Measurements from ENCODE around the gene SRD5A1.
A peak's percentile ranks its signal among the peaks of the same experiment; 100 is the strongest.

Gene SRD5A1

DNA sequence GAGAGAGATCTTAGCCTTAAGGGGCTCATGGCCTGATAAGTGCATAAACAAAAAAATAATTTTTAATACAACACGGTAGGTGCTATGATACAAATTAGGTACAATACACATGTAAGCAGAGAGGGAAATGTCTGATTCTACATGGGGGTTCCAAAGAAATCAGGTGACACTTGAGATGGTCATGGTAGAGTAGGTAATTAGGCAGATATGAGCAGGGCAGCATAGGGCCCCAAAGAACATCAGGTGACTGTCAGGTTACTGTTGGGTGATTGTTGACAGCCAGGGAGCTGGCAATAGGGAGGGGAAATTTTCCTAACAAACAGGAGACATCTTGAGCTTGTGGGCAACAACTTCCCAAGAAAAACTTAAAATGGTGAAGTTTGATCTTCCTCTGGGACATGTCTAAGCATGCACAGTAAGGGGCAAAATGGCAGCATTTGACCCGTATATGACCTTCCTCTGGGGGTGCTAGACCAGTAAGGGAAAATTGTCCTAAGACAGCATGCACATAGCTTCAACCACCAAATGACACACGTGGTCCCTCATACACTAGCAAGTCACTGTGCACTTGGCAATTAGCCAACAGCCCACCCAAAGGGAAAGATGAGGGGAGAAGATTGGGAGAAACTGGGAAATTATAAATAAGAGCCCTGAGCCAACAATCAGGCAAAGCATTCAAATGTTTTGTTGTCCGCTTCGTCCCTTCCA lies 42.7 kb downstream of the SRD5A1 start:
- Mint-ChIP-seq H3K4me3 (no peak overlapping the region), H3K27ac (no peak overlapping the region), H3K36me3 (ENCODE audit: low read depth) (peaks cover 4% of the 10 kb centered on the region), H3K4me1 (no peaks in the 10 kb centered on the region), H3K27me3 (peaks cover 1% of the 10 kb centered on the region), H3K9me3 (no peaks in the 10 kb centered on the region)
- DNase-seq (no peak), ATAC-seq (no peak)

DNA sequence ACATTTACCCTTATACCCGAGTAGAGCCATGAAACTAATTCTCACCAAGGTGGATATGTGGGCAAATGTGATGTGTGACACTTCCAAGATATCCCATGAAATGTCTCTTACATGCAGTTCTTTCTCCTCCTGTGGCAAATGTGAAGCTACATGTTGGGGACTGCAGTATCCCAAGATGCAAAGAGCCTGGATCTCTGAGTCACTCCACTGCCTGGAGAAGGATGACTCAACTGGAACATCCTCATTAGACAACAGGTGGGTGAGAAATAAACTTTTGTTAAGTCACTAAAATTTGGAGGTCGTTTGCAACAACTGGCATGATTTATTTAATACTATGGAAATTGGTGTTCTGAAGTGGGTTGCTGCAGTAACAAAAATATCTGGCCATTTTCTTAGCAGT lies 43.5 kb downstream of the SRD5A1 start:
- Mint-ChIP-seq H3K4me3 (no peak overlapping the region), H3K27me3 (peaks cover 4% of the 10 kb centered on the region), H3K27ac (no peak overlapping the region), H3K4me1 (no peaks in the 10 kb centered on the region), H3K9me3 (no peaks in the 10 kb centered on the region), H3K36me3 (ENCODE audit: low read depth) (no peaks in the 10 kb centered on the region)
- no peak for DNase-seq
- no peak for ATAC-seq

DNA sequence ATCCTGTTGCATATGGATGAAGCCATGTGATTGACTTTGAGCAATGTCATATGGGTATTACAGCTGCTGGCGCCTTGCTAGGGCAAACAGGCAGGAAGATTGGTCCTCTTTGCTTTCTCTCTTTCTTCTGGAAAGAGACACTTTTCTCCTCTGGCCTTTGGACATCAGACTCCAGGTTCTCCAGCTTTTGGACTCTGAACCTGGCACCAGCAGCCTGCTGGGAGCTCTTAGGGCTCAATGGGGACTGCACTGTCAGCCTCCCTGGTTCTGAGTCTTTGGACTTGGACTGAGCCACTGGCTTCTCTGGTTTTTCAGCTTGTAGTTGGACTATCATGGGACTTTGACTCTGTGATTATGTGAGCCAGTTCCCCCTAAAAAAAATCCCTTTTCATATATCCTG lies 45.1 kb downstream of the SRD5A1 start:
- Mint-ChIP-seq H3K4me3 (no peak overlapping the region), H3K27ac (no peak overlapping the region)
- ATAC-seq = no peak

DNA sequence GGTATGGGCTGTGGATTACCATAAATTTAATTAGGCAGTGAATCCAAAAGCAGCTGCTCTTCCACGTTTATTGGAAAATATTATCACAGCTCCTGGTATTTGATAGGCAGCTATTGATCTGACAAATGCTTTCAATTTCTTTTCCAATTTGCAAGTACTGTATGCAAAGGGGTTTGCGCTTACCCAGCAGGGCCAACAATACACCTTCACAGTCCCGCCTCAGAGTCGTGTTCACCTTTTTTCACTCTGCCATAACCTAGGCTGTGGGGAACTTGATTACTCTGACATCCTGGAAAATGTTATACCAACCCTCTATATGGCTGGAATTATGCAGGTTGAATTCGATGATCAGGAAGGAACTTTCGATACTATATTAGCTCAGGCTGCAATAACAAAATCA lies 47.7 kb downstream of the SRD5A1 start:
- Mint-ChIP-seq H3K4me3 (no peak overlapping the region), H3K27ac (no peak overlapping the region), H3K4me1 (no peaks in the 10 kb centered on the region), H3K27me3 (peaks cover 24% of the 10 kb centered on the region), H3K9me3 (no peaks in the 10 kb centered on the region), H3K36me3 (ENCODE audit: low read depth) (no peaks in the 10 kb centered on the region)
- DNase-seq (no peak), ATAC-seq (no peak)

More for the DNA sequence above, 45.1 kb downstream of the SRD5A1 start:
- DNase-seq = no peak
- H3K27me3 Mint-ChIP-seq = peaks cover 6% of the 10 kb centered on the region
- no peaks in the 10 kb centered on the region for H3K36me3 Mint-ChIP-seq (ENCODE audit: low read depth)
- no peaks in the 10 kb centered on the region for H3K4me1 Mint-ChIP-seq
- no peaks in the 10 kb centered on the region for H3K9me3 Mint-ChIP-seq

DNA sequence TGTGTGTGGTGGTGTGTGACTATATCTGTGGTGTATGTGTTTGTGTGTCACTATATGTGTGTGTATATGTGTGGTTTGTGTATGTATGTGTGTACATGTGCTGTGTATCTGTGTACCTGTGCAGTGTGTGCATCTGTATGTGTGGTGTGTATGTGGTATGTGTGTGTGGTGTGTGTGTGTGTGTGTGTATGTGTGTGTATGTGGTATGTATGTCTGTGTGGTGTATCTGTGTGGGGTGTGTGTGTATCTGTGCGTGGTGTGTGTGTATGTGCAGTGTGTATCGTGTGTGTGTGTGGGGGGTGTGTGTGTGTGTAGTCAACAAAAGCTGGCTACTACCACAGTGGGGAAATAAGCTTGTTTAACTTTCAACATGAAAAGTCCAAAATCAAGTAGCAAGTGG lies 48.4 kb downstream of the SRD5A1 start:
- Mint-ChIP-seq H3K4me1 (peaks cover 2% of the 10 kb centered on the region), H3K9me3 (no peaks in the 10 kb centered on the region), H3K27me3 (peaks cover 30% of the 10 kb centered on the region), H3K4me3 (no peak overlapping the region), H3K27ac (no peak overlapping the region), H3K36me3 (ENCODE audit: low read depth) (no peaks in the 10 kb centered on the region)
- no peak for ATAC-seq
- no peak for DNase-seq

DNA sequence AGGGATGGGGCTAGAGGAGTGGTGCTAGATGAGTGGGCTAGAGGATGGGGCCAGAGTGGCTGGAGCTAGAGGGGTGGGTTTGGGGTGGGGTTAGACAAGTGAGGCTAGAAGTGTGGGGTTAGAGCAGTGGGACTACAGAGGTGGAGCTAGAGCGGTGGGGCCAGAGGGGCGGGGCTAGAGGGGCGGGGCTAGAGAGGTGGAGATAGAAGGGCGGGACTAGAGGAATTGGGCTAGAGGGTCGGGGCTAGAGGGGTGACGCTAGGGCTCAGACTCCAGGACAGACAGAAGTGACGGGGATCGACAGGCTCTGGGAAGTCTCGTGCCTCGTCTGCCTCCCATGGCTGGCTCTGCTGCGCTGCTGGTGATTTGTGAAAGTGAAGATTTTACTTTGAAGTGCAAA lies 49.0 kb downstream of the SRD5A1 start:
- Mint-ChIP-seq H3K4me3 (no peak overlapping the region), H3K9me3 (no peaks in the 10 kb centered on the region), H3K27me3 (peaks cover 34% of the 10 kb centered on the region), H3K4me1 (peaks cover 4% of the 10 kb centered on the region), H3K36me3 (ENCODE audit: low read depth) (no peaks in the 10 kb centered on the region), H3K27ac (no peak overlapping the region)
- DNase-seq = no peak
- ATAC-seq = no peak

DNA sequence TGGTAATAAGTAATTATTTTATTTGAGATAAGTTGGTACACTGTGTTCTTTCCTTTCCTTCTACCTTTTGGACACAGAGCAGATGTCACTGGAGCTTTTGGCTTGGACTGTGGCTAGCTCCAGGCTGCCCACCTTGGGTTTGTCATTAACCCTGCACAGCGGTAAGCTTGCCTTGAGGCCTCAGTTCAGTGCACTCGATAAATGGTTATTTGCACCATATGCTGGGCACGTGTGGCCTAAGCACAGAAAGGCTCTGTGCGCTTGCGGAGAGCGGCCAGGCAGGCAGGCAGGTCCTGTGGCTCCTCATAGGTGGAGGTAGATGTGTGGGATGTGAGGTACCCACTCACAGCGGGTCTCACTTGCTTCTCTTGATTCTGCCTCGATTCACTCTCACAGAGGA lies 50.0 kb downstream of the SRD5A1 start:
- H3K4me3 Mint-ChIP-seq = no peak overlapping the region
- H3K36me3 Mint-ChIP-seq (ENCODE audit: low read depth) = no peaks in the 10 kb centered on the region
- H3K9me3 Mint-ChIP-seq = peaks cover 3% of the 10 kb centered on the region
- no peak for ATAC-seq
- peaks cover 42% of the 10 kb centered on the region for H3K27me3 Mint-ChIP-seq
- no peak for DNase-seq
- peaks cover 6% of the 10 kb centered on the region for H3K4me1 Mint-ChIP-seq
- H3K27ac Mint-ChIP-seq = no peak overlapping the region

DNA sequence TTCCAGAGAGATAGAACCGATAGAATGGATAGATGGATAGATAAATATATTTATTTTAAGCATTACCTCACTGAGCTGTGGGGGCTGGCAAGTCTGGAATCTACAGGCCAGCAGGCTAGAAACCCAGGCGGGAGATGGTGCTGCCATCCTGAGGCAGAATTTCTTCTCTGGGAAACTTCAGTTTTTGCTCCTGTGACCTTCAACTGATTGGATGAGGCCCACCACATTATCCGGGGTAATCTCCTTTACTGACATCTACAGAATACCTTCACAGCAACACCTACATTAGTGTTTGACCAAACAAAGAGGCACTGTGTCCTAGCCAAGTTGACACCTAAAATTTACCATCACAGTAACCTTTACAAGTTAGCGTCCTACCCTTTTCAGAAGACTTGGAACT lies 50.8 kb downstream of the SRD5A1 start:
- DNase-seq = no peak
- ATAC-seq = no peak
- Mint-ChIP-seq H3K27me3 (peaks cover 47% of the 10 kb centered on the region), H3K9me3 (peaks cover 3% of the 10 kb centered on the region), H3K4me1 (peaks cover 6% of the 10 kb centered on the region), H3K27ac (no peak overlapping the region), H3K4me3 (no peak overlapping the region), H3K36me3 (ENCODE audit: low read depth) (no peaks in the 10 kb centered on the region)

DNA sequence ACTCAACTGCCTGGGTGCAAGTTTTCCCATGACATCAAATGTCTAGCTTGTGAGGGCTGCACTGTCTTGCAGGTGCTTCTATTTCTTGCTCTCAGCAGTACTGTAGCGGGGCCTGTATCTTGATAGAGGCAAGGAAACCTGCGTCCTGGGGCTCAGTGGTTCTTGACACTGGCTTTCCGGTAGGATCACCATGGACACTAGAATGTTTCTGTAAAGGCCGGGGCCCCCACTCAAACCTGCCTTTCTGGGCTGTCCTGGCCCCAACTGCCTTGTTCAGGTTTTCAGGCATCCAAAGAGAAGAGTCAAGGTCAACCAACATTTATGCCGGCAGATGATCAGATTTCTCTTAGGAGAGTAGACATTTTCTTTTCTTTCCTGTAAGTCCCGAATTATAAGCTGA lies 53.3 kb downstream of the SRD5A1 start:
- DNase-seq (no peak), ATAC-seq (no peak)
- Mint-ChIP-seq H3K27me3 (peaks cover 62% of the 10 kb centered on the region), H3K4me3 (no peak overlapping the region), H3K36me3 (ENCODE audit: low read depth) (no peaks in the 10 kb centered on the region), H3K9me3 (peaks cover 3% of the 10 kb centered on the region), H3K27ac (no peak overlapping the region), H3K4me1 (peaks cover 6% of the 10 kb centered on the region)

DNA sequence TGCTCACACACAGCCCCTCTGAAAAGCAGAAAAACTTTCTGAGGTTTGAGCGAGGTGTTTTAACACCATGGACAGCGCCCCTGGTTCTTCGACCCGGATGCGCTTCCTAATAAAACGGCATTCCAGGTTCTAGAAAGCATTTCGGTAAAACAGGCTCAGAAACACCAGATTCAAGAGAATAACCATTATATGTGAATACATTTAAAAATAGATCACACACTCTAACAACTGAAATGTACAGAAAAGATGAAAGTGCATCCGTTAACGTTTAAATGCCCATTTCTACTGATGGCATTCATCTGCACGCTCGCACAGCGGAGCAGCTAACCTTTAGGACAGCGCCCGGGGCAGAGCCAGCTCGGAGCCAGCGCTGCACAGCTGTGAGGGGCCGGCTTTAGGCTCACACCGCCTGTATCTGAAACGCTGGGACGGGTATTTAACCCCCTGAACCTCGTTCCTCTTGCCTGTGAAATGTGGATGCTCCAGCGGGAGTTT lies 53.7 kb downstream of the SRD5A1 start:
- Mint-ChIP-seq H3K27me3 (peaks cover 63% of the 10 kb centered on the region), H3K4me3 (no peak overlapping the region)

DNA sequence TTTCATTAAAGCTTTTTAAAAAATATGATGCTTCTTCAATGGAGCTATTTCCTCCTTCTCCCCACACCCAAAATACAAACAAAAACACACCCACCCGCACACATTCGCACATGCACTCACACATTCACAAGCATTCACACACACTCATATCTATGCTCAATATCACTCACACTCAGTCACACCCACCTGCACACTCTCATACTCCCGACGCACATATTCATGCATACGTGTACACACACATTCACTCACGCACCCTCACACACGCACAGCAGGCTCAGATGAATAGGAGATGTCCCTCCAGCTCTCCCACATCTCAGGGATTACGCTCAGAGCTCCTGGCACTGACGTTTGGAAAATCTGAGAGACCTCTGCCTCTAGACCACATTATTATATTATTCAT lies 54.3 kb downstream of the SRD5A1 start:
- Mint-ChIP-seq H3K4me3 (no peak overlapping the region), H3K9me3 (peaks cover 3% of the 10 kb centered on the region), H3K27me3 (peaks cover 66% of the 10 kb centered on the region), H3K4me1 (peaks cover 6% of the 10 kb centered on the region), H3K36me3 (ENCODE audit: low read depth) (no peaks in the 10 kb centered on the region), H3K27ac (no peak overlapping the region)
- ATAC-seq (no peak), DNase-seq (no peak)

More for the DNA sequence above, 53.7 kb downstream of the SRD5A1 start:
- peaks cover 6% of the 10 kb centered on the region for H3K4me1 Mint-ChIP-seq
- no peak overlapping the region for H3K27ac Mint-ChIP-seq
- H3K9me3 Mint-ChIP-seq = peaks cover 3% of the 10 kb centered on the region
- ATAC-seq (no peak), DNase-seq (no peak)
- H3K36me3 Mint-ChIP-seq (ENCODE audit: low read depth) = no peaks in the 10 kb centered on the region

DNA sequence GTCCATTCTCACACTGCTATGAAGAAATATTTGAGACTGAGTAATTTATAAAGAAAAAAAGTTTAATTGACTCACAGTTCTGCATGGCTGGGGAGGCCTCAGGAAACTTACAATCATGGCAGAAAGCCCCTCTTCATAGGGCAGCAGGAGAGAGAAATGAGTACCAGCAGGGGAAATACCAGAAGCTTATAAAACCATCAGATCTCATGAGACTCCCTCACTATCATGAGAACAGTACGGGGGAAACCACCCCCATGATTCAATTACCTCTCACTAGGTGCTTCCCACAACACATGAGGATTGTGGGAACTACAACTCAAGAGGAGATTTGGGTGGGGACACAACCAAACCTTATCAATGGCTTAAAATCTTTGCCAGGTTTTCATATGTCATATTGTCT lies 59.7 kb downstream of the SRD5A1 start:
- DNase-seq (no peak), ATAC-seq (peak; percentile 65)
- Mint-ChIP-seq H3K4me3 (no peak overlapping the region), H3K27me3 (peaks cover 55% of the 10 kb centered on the region), H3K27ac (no peak overlapping the region), H3K9me3 (no peaks in the 10 kb centered on the region), H3K36me3 (ENCODE audit: low read depth) (no peaks in the 10 kb centered on the region), H3K4me1 (peaks cover 4% of the 10 kb centered on the region)

DNA sequence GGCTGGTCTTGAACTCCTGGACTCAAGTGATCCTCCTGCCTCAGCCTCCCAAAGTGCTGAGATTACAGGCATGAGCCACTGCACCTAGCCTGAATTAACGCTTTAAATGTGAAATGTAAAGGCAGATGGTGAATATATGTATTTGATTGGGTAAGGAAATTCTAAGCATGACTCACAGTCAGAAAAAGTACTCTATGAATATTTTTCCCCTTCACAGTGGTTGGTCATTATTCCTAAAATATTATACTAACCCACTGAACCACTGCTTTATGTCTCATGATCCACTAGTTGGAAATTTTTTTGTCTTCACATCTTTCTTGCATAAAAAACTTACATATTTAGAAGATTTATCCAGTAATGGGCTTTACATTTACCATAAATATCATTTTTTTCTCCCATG lies 65.5 kb downstream of the SRD5A1 start:
- Mint-ChIP-seq H3K27me3 (peaks cover 33% of the 10 kb centered on the region), H3K9me3 (no peaks in the 10 kb centered on the region), H3K4me3 (no peak overlapping the region), H3K27ac (no peak overlapping the region), H3K36me3 (ENCODE audit: low read depth) (no peaks in the 10 kb centered on the region), H3K4me1 (no peaks in the 10 kb centered on the region)
- DNase-seq (no peak), ATAC-seq (no peak)

DNA sequence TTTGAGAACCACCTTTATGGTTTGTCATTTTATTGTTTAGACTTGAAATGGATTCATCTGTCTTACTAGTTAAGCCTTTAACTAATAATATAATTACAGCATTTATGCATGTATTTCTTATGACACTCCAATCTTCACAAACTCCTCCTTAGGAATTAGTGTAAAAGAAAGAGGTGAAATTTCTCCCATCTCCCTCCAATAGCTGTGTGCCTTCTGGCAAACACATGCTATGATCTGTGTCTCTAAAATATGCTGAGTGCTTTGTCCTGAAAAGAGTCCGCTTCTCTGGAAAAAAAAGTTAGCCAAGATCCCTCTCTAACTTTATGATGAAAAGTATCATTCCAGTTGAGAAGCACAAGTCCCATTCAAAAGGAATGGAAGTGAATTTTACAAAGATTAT lies 66.1 kb downstream of the SRD5A1 start:
- no peaks in the 10 kb centered on the region for H3K36me3 Mint-ChIP-seq (ENCODE audit: low read depth)
- H3K27me3 Mint-ChIP-seq = peaks cover 30% of the 10 kb centered on the region
- no peak overlapping the region for H3K27ac Mint-ChIP-seq
- no peak for ATAC-seq
- no peak overlapping the region for H3K4me3 Mint-ChIP-seq
- H3K9me3 Mint-ChIP-seq = no peaks in the 10 kb centered on the region
- no peak for DNase-seq
- no peaks in the 10 kb centered on the region for H3K4me1 Mint-ChIP-seq

DNA sequence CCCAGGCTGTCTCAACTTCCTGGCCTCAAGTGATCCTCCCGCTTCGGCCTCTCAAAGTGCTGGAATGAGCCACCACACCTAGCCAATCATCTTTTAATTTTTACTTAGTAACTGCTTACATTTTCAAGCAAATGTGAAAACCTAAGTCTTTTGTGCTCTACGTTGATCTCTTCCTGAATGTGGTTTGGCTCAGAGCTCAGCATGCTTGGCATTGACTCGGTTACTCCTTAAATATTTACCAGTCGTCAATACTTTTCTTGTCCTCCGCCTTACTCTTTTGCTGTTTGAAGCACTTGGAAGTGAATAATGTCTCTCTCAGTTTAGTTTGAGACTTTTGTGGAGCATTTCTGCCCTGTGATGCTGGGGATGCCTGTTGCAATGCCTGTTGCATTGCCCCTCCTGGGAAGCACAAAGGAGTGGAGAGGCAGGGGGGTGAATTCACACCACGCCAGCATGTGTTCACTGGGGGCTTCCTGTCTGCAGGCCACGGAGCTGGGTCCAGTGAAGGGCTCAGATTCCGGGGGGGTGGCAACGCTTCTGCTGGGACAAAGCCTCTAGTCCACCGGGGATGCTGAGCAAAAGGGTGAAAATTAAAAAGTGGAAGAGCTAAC lies 66.9 kb downstream of the SRD5A1 start:
- peaks cover 28% of the 10 kb centered on the region for H3K27me3 Mint-ChIP-seq
- no peak overlapping the region for H3K4me3 Mint-ChIP-seq
- H3K4me1 Mint-ChIP-seq = peaks cover 4% of the 10 kb centered on the region
- DNase-seq (no peak), ATAC-seq (no peak)
- no peaks in the 10 kb centered on the region for H3K9me3 Mint-ChIP-seq
- H3K27ac Mint-ChIP-seq = no peak overlapping the region
- H3K36me3 Mint-ChIP-seq (ENCODE audit: low read depth) = no peaks in the 10 kb centered on the region
